AG09319 (cell line): ENCODE measurements around the gene CHST2.

Source experiments
- DNase-seq: peaks from one replicate; pipeline ENCODE4 v3.0.0-alpha.2; 2010; ENCODE audit warnings: low read depth; ENCODE audit errors: extremely low read depth
- TF ChIP-seq, protein P1 (sequence below): IDR thresholded peaks from 2 replicates; pipeline ENCODE4 v1.5.1; 2011; ENCODE audit warnings: low read depth, mild to moderate bottlenecking, inconsistent platforms, low read length, moderate library complexity

The CHST2 gene

GRCh38 chr3:143119974-143120715, 574 bp downstream of the CHST2 start:
- TF ChIP-seq, protein P1, sequence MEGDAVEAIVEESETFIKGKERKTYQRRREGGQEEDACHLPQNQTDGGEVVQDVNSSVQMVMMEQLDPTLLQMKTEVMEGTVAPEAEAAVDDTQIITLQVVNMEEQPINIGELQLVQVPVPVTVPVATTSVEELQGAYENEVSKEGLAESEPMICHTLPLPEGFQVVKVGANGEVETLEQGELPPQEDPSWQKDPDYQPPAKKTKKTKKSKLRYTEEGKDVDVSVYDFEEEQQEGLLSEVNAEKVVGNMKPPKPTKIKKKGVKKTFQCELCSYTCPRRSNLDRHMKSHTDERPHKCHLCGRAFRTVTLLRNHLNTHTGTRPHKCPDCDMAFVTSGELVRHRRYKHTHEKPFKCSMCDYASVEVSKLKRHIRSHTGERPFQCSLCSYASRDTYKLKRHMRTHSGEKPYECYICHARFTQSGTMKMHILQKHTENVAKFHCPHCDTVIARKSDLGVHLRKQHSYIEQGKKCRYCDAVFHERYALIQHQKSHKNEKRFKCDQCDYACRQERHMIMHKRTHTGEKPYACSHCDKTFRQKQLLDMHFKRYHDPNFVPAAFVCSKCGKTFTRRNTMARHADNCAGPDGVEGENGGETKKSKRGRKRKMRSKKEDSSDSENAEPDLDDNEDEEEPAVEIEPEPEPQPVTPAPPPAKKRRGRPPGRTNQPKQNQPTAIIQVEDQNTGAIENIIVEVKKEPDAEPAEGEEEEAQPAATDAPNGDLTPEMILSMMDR = no peak; the same call in none of the 2 replicates
- DNase-seq = no peak

DNA sequence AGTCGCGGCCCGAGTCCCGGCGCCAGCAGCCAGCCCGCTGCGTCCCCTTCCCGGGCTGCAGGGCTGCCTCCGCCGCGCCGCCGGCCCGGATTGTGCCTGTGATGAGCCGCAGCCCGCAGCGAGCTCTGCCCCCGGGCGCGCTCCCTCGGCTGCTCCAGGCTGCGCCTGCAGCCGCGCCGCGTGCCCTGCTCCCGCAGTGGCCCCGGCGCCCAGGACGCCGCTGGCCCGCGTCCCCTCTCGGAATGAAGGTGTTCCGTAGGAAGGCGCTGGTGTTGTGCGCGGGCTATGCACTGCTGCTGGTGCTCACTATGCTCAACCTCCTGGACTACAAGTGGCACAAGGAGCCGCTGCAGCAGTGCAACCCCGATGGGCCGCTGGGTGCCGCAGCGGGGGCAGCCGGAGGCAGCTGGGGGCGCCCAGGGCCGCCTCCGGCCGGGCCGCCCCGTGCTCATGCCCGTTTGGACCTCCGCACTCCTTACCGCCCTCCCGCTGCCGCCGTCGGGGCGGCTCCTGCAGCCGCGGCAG, 1.2 kb downstream of the CHST2 start:
- DNase-seq = no peak
- TF ChIP-seq, protein P1 = peak; percentile 19

- no peak for DNase-seq
- TF ChIP-seq, protein P1 = peak; percentile 70
These were observed 1.9 kb downstream of the CHST2 start for GRCh38 chr3:143121241-143122088.

GRCh38 chr3:143122089-143122430, 2.5 kb downstream of the CHST2 start:
- TF ChIP-seq, protein P1 = no peak
- no peak for DNase-seq

GRCh38 chr3:143122608-143123352, 3.2 kb downstream of the CHST2 start:
- TF ChIP-seq, protein P1 = no peak
- no peak for DNase-seq

DNA sequence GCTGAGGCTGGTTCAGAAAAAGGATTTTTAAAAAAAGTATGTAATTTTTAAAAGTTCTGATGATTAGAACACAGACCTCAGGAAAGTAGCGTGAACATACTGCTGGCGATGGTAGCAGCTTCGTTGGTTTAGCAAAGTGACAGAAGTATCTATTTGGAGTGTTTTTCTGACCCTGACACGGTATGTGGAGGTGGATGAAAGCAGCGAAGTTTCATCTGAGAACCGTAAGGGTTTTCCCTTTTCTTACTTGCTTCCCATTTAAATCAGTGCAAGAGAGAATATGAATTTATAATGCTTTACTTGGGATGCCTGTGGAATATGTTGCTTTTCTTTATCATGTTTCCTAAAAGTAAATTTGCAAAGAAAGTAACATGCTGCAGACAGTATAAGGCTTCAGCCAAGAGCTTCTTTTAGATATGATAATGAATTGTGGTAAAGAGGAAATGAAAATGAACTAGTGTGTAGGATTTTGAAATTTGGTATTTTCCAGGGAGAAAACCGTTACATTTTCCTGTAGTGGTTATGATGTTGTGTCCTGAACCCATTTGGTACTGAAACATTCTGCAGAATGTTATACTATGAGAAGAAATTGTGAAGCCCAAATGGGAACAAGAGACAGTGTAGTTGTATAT, 3.9 kb downstream of the CHST2 start:
- TF ChIP-seq, protein P1 = no peak
- no peak for DNase-seq
